ENCODE measurements around the gene TAF1C. TPM values are rescaled to one million over a fixed set of nuclear protein-coding genes. Genes with fewer than 3 reads are reported as not detected.

The TAF1C gene
- total and polyA plus RNA-seq, 2 donors (not counting 3 experiments of a cell fraction or from before 2014, with no cell fraction given) = 57.2 to 77.6 TPM

DNA sequence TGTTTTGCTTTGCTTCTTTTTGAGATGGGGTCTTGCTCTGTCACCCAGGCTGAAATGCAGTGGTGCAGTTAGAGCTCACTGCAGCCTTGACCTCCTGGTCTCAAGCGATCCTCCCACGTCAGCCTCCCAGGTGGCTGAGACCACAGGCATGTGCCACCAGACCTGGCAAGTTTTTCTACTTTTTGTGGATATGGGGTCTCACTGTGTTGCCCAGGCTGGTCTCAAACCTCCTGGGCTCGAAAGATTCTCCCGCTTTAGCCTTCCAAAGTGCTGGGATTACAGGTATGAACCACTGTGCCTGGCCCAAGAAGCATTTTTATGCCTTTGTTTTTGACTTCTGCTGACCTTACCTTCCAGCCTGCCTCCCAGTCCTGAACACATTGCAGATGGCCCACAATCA, 31.6 kb downstream of the TAF1C start:
- ChIA-PET CTCF (interaction anchor here (0.7 kb wide), 1 partner anchor 32 kb away, joined by 3 read pairs; the partner anchor contains the start of gene TAF1C), POLR2A (no interaction called here)
- no peaks in the 10 kb centered on the region for H4K20me1 ChIP-seq (replicated peaks; ENCODE audit: control insufficient read depth, extremely low read depth, insufficient read depth, low read length)
- dilution Hi-C loops (cut with MboI; ENCODE audit: extremely low pct_ligation_motif_present, low sequenced_read_pairs) = no loop called here
- intact Hi-C loops (cut with micrococcal nuclease) = loop anchor here (5.0 kb wide), 1 partner anchor 772 kb away; no protein-coding TSS in a partner anchor
- TF ChIP-seq POLR2AphosphoS5 (IDR thresholded peaks at IDR 0.05; ENCODE audit: insufficient read depth, low read depth, low read length) (no peak), FOS (IDR thresholded peaks at IDR 0.05; ENCODE audit: borderline replicate concordance, insufficient read depth, low read length) (no peak), CTCF (IDR thresholded peaks at IDR 0.05; ENCODE audit: extremely low read depth in 1 of 2, insufficient read depth in 1 of 2, low read depth in 1 of 2, low read length in 2 of 2) (no peak), JUN (IDR thresholded peaks at IDR 0.05; ENCODE audit: borderline replicate concordance, insufficient read depth, insufficient read length, low read depth) (no peak), GATA2 (IDR thresholded peaks at IDR 0.05; ENCODE audit: insufficient read depth, insufficient read length, low read depth, low read length) (no peak), EZH2 (IDR thresholded peaks at IDR 0.05; ENCODE audit: borderline replicate concordance, low read depth, low read length, severe bottlenecking) (no peak)
- TF ChIP-seq, protein P1, sequence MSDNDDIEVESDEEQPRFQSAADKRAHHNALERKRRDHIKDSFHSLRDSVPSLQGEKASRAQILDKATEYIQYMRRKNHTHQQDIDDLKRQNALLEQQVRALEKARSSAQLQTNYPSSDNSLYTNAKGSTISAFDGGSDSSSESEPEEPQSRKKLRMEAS (IDR thresholded peaks at IDR 0.05; ENCODE audit: insufficient read depth, insufficient read length) = no peak
- FAIRE-seq (no peak), DNase-seq (ENCODE audit: low read depth, low spot score) (no peak)
- H3K27me3 ChIP-seq (ENCODE audit: control insufficient read depth in 2 of 2, insufficient read depth in 2 of 2, low read length in 2 of 2) = peaks cover 20% of the 10 kb centered on the region in 2 experiments
- no peak overlapping the region for H3K4me3 ChIP-seq (replicated peaks in 1 of 3; ENCODE audit: insufficient read depth in 1 of 3, low read depth in 1 of 3, low read length in 3 of 3)
- no peak overlapping the region for H3K9ac ChIP-seq (replicated peaks; ENCODE audit: extremely low read depth, insufficient read depth, low read length)
- H3K4me1 ChIP-seq (ENCODE audit: control insufficient read depth, extremely low read depth, insufficient read depth, low read length) = no peaks in the 10 kb centered on the region
- H3K36me3 ChIP-seq (ENCODE audit: control insufficient read depth in 2 of 2, extremely low read depth in 1 of 2, insufficient read depth in 2 of 2, low read length in 2 of 2) = no peaks in the 10 kb centered on the region
- no peaks in the 10 kb centered on the region for H3K9me3 ChIP-seq (replicated peaks; ENCODE audit: control insufficient read depth, insufficient read depth, low read length)
- no TSS peak for BruUV-seq (replicated peaks)
- H3K27ac ChIP-seq (ENCODE audit: insufficient read depth, low read depth, low read length) = no peak overlapping the region
- no peak overlapping the region for H3K4me2 ChIP-seq (ENCODE audit: insufficient read depth, low read length)
- no peaks in the 10 kb centered on the region for H3K9me1 ChIP-seq (replicated peaks; ENCODE audit: control insufficient read depth, extremely low read depth, insufficient read depth, low read length)
- H3K79me2 ChIP-seq (ENCODE audit: control insufficient read depth, insufficient read depth, low read length) = no peaks in the 10 kb centered on the region
- no peak overlapping the region for H2AFZ ChIP-seq (ENCODE audit: low read depth, low read length)

Measured in endothelial cell of umbilical vein (primary cell).